ENCODE results near the gene UCN3.
"Not testable (repeated sequence)": the region's sequence is repeated elsewhere in the genome, so short reads cannot be mapped to it uniquely, and the experiment has no call there.

The UCN3 gene

DNA sequence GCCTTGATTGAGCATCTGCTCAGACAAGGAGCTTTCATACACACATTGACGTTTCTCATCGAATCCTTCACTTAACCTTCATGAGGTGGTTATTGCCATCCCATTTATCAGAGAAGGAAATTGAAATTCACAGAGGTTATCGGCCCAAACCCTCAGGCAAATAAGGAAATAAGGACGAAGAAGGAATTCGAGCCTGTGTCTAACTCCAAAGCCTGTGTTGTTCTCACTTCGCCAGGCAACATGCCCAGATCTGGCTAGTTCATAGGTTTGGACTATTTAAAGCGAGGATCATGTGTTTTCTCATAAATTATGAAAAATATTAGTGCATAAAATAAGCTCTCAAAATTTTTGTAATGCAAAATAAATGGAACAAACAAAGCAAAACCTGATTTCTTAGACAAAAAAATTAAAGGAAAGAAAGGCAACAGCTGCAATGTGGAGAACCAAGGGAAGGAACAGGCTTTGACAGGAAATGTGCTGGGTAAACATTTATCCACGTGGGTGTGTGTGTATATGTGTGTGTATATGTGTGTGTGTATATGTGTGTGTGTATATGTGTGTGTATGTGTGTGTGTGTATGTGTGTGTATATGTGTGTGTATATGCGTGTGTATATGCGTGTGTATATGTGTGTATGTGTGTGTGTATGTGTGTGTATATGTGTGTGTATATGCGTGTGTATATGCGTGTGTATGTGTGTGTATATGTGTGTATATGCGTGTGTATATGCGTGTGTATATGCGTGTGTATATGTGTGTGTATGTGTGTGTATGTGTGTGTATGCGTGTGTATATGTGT is 4.8 kb downstream of the UCN3 start:
- DNase-seq (ENCODE audit: low read depth), result no peak

DNA sequence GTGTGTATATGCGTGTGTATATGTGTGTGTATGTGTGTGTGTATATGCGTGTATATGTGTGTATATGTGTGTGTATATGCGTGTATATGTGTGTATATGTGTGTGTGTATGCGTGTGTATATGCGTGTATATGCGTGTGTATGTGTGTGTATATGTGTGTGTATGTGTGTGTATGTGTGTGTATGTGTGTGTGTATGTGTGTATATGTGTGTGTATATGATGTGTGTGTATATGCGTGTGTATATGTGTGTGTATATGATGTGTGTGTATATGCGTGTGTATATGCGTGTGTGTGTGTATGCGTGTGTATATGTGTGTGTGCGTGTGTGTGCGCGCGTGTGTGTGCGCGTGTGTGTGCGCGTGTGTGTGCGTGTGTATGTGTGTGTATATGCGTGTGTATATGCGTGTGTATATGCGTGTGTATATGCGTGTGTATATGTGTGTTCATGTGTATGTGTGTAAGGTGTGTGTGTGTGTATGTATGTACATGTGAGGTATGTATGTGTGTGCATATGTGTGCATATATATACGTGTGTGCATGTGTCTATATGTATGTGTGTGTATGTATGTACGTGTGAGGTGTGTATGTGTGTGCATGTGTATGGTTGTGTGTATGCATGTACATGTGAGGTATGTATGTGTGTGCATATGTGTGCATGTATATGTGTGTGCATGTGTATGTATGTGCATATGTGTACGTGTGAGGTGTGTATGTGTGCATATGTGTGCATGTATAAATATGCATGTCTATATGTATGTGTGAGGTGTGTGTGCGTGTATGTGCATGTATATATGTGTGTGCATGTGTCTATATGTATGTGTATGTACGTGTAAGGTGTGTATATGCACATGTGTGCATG is 6.0 kb downstream of the UCN3 start:
- DNase-seq (ENCODE audit: low read depth), result no peak

DNA sequence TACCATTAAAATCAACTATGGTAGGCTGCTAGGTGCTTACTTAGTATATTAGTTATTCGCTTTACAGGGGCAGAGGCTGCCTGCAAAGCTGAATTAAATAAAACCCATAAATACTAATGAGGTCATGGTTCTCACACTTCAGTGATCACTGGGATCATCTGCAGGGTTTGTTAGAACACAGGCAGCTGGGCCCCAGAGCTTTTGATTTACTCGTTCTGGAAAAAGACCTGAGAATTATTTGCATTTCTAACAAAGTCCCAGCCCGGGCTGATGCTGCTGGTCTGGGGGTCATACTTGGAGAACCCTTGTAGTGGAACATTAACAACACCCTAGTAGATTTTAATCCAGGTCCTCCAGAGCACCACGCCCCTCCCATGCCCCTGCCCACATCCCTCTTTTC is 8.5 kb downstream of the UCN3 start:
- DNase-seq (ENCODE audit: low read depth), result no peak

DNA sequence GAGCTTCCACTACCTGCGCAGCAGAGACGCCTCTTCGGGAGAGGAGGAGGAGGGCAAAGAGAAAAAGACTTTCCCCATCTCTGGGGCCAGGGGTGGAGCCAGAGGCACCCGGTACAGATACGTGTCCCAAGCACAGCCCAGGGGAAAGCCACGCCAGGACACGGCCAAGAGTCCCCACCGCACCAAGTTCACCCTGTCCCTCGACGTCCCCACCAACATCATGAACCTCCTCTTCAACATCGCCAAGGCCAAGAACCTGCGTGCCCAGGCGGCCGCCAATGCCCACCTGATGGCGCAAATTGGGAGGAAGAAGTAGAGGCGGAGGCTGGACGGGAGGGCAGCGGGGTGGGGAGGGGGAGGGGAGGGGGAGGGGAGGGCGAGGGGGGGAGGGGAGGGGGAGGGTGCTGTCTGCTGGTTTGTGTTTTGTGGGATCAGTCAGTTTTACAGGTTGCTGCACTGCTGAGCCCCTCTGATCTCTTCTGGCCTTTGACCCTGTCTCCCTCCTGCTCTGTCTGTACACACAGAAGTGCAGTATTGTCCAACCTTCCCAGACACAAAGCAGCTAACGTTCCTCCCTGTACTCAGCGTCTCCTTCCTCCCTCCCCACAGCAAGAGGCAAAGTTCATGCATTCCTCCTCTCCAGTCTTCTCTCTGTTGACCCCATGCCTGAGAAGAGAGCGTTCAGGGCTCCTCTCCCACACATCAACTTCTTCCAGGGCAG is 9.3 kb downstream of the UCN3 start:
- DNase-seq (ENCODE audit: low read depth), result no peak

DNA sequence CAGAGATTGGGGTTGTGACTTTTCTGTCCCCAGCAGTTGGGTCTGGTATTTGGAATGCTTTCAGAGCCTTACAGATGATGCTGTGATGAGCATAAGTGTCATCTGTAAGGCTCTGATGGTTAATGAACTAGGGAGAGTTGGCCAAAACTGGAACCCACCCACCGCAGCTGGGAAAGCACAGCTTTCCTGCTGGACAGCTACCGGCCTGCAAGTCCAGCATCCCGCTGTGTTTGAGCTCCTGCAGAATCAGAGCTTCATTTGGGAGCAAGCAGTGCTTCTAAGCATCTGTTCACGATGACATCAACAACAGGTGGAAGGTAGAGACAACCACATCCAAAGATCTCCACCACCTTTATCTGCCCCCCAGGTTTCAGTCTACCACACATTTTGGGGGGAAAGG is 11.7 kb downstream of the UCN3 start:
- DNase-seq (ENCODE audit: low read depth), result no peak

DNA sequence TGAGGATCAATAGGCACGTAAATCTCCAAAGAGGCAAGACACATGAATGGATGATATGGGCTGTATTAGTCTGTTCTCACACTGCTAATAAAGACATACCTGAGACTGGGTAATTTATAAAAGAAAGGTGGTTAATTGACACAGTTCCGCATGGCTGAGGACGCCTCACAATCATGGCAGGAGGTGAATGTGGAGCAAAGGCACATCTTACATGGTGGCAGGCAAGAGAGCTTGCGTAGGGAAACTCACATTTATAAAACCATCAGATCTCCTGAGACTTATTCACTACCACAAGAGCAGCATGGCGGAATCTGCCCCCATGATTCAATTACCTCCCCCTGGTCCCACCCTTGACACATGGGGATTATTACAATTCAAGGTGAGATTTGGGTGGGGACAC is 14.4 kb downstream of the UCN3 start:
- DNase-seq (ENCODE audit: low read depth), result not testable (repeated sequence)

DNA sequence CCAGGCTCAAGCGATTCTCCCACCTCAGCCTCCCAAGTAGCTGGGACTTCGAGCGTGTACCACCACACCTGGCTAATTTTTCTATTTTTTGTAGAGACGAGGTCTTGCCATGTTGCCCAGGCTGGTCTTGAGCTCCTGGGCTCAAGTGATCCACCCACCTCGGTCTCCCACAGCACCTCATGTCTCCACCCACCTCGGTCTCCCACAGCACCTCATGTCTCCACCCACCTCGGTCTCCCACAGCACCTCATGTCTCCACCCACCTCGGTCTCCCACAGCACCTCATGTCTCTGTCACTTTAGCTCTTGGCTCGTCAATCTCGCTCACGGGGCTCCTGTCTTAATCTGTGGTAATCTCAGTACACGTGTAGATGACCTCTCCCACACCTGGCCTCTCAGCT is 15.6 kb downstream of the UCN3 start:
- not testable (repeated sequence) for DNase-seq (ENCODE audit: low read depth)

DNA sequence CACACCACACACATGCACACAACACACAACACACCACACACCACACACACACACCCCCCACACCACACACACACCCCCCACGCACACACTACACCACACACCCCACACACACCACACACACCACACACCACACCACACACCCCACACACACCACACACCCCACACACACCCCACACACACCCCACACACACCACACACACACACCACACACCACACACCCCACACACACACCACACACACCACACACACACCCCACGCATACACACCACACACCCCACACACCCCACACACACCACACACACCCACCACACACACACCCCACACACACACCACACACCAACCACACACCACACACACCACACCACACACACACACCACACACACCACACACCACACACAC is 16.4 kb downstream of the UCN3 start:
- no peak for DNase-seq (ENCODE audit: low read depth)

DNA sequence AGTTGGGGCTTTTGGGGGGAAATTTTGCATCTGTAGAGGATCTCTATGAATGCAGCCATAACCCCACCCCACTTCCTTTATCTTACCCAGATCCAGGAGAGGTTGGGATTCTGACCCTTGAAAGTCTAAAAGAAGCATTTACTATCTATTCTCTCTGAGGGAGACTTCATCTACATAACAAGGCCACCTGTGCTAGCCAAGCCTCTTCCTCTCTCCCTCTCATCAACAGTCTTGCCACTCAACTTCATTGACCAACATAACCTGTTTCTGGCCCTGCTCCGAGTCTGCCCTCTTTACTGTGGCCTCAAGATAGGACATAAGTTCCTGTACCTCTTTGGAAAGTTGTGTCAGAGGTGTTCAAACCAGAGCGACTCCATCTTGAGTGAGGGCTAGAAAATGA is 20.5 kb downstream of the UCN3 start:
- DNase-seq (ENCODE audit: low read depth), result no peak

DNA sequence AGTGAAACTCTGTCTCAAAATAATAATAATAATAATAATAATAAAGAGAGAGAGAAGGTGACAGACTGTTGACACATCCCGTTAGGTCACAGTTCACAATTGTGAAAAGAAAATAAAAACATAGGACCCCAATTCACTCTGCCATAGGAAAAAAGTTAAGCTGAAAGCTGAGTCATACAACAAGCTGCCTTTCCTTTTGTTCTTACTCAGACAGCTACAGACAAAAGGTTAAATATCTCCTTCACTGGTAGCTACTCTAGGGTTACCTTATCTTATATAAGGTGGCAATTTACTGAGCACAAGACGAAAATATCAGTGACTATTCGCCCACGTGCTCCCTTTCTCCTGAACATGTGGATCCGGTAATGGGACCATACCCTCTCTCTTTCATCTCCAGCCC is 22.4 kb downstream of the UCN3 start:
- no peak for DNase-seq (ENCODE audit: low read depth)

DNA sequence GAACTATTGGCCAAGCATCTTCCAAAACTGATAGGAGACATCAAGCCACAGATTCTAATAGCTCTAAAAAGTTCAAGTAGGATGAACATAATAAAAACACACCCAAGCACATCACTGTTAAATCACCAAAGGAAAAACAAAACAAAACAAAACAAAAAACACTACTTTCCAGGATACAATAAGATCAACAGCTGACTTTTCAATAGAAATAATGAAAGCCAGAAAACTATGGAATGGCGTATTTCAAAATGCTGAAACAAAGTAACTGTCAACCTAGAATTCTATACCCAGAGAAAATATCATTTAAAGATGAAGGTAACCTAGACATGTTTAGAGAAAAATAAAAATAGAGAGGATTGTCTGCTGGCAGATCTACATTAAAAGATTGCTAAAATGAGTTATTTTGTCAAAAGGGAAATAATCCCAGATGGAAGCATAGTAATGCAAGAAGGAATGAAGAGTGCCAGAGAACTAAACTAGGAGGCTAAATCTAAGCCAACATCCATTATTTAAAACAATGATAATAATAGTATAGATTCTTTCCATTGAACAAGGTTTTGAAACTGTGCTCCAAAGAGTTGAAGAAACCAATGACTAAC is 25.9 kb downstream of the UCN3 start:
- no peak for DNase-seq (ENCODE audit: low read depth)

DNA sequence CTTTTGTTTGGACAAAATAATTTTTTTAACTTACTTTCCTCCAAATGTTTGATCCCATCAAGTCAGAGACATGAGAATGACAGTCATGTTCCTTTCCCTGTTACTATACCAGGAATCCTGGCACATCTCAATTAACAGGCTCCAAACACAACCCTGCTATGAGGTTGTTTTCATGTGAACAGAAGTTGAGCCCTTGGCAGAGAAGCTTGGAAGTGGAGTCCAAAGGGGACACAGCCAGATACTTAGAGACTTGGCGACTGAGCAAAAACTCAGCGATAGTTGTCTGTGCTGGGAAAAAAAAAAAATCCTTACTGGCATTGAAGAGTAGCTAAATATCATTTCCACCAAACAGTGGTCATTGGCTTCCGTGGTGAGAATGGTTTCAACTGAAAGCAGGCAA is 27.0 kb downstream of the UCN3 start:
- no peak for DNase-seq (ENCODE audit: low read depth)

DNA sequence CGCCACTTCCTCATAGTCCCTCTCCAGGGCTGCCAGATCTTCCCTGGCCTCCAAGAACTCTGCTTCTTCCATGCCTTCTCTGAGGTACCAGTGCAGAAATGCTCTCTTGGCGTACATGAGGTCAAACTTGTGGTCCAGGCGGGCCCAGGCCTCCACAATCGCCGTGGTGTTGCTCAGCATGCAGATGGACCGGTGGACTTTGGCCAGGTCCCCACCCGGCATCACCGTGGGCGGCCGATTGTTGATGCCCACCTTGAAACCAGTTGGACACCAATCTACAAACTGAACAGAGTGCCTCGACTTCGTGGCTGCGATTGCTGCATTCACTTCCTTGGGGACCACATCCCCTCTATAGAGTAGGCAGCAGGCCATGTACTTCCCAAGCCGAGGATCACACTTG is 28.8 kb downstream of the UCN3 start:
- no peak for DNase-seq (ENCODE audit: low read depth)

DNA sequence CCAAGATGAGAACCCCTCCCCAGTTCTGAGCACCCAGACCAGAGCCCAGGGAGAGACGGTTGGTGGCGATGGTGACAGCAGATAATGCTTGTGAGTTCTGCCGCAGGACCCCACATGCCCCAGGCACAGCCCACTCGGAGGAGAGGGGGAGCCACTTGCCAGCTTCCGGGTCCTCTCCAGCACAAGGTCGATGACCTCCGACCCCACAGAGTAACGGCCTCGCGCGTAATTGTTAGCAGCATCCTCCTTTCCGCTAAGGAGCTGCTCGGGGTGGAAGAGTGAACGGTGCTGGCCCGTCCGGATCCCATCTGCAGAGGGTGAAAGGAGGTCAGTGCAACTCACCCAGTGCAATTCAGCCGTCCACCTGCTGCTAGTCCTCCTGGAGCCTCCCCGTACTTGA is 30.4 kb downstream of the UCN3 start:
- no peak for DNase-seq (ENCODE audit: low read depth)

DNA sequence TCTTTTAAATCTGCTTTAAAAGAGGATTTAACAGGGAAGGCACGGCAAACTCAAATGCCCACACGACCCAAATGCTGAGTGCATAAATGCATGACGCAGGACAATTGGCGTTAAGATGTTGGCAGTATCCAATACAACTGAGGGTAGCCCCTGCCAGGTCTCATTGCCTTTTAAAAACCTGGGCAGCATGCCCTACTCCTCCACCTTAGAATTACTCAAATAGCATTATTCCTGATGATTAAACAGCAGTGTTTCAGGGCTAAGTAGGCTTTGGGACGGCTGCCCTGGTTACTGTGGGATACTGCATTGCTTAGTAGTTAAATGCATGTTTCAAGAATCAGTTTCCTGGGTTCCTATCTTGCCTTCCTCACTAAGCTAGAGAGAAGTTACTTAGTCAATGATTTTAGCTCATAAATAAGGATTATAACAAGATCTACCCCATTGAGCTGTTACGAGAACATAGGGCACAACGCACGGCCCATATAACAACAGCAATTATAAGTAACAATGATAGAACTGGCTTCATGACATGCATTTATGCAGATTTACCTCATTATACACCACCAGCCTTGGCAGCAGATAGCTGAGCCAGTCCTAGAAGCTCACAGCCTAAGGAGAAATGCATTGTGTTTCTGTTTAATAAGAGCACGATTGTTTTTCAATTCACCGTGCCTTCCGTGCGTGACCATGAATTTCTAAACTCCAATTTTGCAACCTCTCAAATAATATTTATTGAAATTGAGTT is 32.0 kb downstream of the UCN3 start:
- DNase-seq (ENCODE audit: low read depth), result no peak

DNA sequence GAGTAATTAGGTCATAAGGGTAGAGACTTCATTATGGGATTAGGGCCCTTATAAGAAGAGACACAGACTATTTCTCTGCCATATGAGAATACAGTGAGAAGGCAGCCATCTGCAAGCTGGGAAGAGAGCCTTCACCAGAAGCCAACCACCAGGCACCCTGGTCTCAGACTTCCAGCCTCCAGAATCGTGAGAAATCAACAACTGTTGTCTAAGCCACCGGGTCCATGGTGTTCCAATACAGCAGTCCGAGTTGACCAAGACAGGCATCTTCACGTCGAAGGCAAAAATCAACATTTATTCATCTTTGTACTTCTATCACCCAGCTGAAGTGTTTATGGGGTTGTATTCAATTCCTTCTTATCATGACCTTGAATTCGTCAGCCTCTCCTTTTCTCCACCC is 34.6 kb downstream of the UCN3 start:
- no peak for DNase-seq (ENCODE audit: low read depth)

DNA sequence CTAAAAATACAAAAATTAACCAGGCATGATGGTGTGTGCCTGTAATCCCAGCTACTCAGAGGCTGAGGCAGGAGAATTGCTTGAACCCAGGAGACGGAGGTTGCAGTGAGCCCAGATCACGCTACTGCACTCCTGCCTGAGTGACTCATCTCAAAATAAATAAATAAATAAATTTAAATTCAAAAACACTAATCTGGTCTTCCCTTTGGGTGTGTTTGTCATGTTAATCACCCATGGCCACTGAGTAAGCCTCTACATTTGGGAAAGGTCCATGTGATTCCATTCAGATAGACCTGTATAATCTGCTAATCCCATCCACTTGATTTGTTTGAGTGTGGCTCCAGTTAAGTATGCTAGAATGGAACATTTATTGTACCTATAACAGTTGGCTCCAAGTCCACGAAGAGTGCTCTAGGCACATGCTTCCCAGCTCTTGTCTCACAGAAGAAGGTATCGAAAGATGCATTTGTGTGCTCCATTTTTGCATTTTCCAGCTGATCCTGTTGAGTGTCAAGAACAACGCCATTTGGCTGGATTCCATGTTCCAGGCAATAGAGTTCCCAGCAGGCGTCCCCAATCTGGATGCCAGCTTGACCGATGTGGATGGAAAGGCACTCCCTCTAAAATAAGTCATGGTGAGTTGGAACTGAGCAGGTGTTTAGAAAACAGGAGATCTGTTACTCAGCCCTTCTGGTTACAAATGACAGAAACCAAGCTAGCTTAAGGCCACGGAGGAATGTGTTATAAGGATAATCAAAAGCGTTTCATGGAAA is 35.9 kb downstream of the UCN3 start:
- no peak for DNase-seq (ENCODE audit: low read depth)

DNA sequence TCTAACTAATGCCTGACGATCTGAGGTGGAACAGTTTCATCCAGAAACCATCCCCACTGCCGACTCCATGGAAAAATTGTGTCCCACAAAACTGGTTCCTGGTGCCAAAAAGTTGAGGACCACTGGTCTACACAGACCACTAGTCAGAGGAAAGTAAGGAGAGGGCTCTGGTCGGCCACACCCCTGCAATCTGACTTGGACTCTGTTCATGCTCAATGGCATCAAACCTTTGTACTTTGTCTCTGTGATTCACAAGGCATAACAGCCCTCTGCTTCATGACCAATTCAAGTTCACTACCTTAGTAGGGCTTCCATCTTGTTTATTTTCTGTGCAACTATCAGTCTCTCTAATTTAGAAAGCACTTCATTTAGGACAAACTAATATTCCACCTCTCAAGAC is 38.0 kb downstream of the UCN3 start:
- no peak for DNase-seq (ENCODE audit: low read depth)

DNA sequence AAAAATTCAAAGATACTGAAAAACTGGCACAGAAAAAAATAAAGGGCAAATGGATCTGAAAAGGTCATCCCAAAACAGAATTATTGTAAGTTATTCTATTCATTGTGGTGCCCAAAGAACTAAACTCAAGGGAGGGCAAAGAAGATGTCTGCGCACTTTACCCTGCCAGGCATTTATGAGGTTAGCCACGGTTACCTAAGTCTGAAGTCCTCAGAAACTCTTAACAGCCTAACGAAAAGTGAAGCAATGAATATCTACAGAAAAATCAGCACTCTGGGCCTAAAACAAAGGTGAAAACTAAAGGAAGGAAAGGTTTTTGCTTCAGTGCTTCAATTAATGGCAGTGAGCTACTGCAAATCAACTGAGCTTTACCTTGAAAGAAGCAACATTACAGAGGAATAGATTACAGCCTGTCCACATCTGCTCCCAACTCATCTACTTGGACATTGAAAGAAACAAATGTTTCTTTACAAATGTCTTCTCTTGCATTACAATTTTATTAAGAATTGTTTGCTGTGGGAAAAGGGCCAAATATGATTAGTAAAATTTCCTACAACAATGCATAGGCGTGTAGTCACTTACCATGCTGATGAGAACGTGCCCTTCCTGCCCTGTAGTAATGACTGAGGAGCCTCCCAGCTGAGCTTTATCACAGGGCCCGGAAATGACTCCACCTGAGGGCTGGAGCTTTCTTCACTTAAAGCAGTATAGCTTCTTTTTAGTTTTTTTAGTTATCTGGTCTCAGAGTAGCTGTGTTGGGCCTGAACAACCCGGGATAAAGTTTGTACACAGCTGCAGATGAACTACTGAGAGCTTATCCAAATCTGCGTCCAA is 39.7 kb downstream of the UCN3 start, which contains the start of gene TUBAL3:
TUBAL3 (minus strand) TSS at position 621 of the 834 bp plus-strand sequence; CDS start at position 585, 36 bp downstream.
- DNase-seq (ENCODE audit: low read depth), result no peak

DNA sequence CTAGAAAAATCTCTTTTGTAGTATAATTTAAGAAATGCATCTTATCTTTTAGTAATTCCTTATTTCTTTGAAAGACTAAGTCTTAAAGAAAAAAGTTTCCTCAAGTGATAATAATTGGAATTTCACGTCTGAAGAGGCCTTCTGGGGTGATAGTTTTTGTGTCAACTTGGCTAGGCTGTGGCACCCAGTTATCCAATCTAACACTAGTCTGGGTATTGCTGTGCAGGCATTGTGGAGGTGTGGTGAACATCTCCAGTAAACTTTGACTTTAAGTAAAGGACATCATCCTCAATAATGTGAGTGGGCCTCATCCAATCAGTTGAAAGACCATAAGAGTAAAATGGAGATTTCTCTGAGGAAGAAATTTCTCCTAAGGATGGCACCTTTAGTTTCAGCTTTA is 42.2 kb downstream of the UCN3 start:
- DNase-seq (ENCODE audit: low read depth), result no peak
